ENCODE measurements around the gene SH2D2A.

GRCh38 chr1:156833603-156834002 lies 17.0 kb upstream of the SH2D2A start:
- TF ChIP-seq, protein P1, sequence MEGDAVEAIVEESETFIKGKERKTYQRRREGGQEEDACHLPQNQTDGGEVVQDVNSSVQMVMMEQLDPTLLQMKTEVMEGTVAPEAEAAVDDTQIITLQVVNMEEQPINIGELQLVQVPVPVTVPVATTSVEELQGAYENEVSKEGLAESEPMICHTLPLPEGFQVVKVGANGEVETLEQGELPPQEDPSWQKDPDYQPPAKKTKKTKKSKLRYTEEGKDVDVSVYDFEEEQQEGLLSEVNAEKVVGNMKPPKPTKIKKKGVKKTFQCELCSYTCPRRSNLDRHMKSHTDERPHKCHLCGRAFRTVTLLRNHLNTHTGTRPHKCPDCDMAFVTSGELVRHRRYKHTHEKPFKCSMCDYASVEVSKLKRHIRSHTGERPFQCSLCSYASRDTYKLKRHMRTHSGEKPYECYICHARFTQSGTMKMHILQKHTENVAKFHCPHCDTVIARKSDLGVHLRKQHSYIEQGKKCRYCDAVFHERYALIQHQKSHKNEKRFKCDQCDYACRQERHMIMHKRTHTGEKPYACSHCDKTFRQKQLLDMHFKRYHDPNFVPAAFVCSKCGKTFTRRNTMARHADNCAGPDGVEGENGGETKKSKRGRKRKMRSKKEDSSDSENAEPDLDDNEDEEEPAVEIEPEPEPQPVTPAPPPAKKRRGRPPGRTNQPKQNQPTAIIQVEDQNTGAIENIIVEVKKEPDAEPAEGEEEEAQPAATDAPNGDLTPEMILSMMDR (IDR thresholded peaks at IDR 0.05; ENCODE audit: low read depth, low read length) = no peak
- TF ChIP-seq POLR2A (IDR thresholded peaks at IDR 0.05; ENCODE audit: extremely low read depth, insufficient read length) = no peak
- no peak for TF ChIP-seq MAX (IDR thresholded peaks at IDR 0.05; ENCODE audit: low read depth, low read length)

All from NB4 (cell line).